Esophagus muscularis mucosa (tissue), 4 donors: Measurements from ENCODE around the gene FNDC7.

ENCODE experiments used
- CTCF ChIP-seq, 3 experiments: fragments of 200-600 bp in 2 of 3; fragments of 450-650 bp in 1 of 3; sonication (generic) in 2 of 3; IDR thresholded peaks; one replicate each; pipeline ENCODE4 v1.5.1; 2017 to 2019; ENCODE audit warnings: antibody characterized with exemption in 3 of 3, mild to moderate bottlenecking in 2 of 3, moderate library complexity in 1 of 3
- EP300 ChIP-seq: sonication (generic); formaldehyde crosslinking; IDR thresholded peaks from one replicate; pipeline ENCODE4 v1.6.1; 2017; ENCODE audit warnings: antibody characterized with exemption
- POLR2A ChIP-seq: fragments of 450-650 bp; IDR thresholded peaks from one replicate; pipeline ENCODE4 v1.6.1; 2017; ENCODE audit warnings: antibody characterized with exemption, moderate library complexity, mild to moderate bottlenecking, low read depth
- POLR2AphosphoS5 ChIP-seq, 2 donors: sonication (generic); formaldehyde crosslinking; IDR thresholded peaks; one replicate each; pipeline ENCODE4 v1.6.1; 2017; ENCODE audit warnings: antibody characterized with exemption in 2 of 2

- no peak for TF ChIP-seq CTCF (IDR thresholded peaks at IDR 0.05)
- no peak for TF ChIP-seq EP300
- TF ChIP-seq POLR2A: no peak
- no peak for TF ChIP-seq POLR2AphosphoS5 (IDR thresholded peaks at IDR 0.05)
Observed at GRCh38 chr1:108686614-108687313, 25.9 kb upstream of the FNDC7 start.
